Measurements from ENCODE around the gene CASZ1.

CASZ1 gene

DNA sequence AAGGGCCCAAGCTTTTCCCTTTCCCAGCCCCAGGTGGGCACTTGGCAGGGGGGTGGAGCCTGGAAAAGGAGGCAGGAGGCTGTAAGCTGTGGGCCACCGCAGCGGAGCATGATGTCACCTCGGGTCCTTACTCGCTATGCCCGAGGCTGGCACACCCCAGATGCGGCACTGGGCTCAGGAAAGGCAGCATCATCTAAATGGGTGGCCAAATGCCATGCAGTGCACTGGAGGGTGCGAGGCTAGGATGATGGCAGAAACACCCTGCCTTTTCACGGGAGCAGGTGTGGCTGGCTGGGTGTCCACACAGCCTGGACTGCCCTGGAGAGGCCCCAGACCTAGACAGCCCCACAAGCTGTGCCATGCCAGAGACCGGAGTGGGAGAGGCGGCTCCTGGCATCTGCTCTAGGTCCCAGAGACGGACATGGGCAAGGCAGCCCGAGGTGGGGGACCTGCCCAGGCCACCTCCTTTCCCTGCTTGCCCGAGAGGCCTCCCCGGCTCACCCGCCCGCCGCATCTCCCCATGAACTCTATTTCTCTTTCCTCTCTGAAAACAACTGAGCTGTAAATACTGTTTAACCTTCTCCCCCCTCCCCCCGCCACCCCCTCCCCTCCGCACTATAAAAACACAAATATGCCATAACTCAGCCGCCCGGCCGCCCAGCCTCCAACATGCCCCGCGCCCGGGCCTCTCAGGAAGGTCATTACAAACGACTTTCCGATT, 124.7 kb downstream of the CASZ1 start:
- DNase-seq (ENCODE audit: low read depth), result no peak

DNA sequence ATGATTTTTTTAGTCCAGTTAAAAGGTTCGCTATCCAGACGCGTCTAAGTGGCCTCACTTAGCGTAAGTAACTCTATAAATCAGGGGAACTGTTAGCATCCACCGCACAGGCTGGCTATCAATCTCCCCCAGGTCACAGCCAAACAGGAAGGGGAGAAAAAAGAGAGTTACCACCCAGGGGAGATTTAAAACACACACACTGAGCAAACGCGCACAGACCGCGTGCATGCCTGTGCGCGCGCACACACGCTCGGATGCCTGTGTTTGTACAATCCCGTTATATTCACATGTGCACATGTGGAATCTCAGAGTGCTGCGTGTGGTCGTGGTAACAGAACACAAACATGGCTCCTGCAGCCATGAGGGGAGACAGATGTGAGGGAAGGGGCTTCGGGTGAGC, 125.4 kb downstream of the CASZ1 start:
- no peak for DNase-seq (ENCODE audit: low read depth)

DNA sequence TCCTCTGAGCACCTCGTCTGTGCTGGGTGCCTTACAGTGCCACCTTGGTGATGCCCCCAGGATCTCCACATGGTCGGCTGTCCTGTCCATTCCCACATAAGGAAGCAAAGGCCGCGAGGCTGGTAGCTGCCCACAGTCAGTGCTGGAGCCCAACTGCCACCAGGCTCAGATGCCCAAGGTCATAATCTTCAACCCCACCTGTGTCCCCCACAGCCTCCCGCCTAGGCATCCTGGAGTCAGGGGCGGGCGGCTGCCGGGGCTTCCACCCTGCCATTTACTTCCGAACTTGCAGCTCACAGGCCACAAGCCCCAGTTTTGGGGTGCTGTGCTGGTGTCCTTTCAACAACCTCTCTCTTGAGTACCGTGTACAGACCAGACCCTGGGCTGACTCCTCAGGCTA, 126.3 kb downstream of the CASZ1 start:
- no peak for DNase-seq (ENCODE audit: low read depth)

GRCh38 chr1:10669570-10669969, 126.9 kb downstream of the CASZ1 start:
- DNase-seq (ENCODE audit: low read depth), result no peak

DNA sequence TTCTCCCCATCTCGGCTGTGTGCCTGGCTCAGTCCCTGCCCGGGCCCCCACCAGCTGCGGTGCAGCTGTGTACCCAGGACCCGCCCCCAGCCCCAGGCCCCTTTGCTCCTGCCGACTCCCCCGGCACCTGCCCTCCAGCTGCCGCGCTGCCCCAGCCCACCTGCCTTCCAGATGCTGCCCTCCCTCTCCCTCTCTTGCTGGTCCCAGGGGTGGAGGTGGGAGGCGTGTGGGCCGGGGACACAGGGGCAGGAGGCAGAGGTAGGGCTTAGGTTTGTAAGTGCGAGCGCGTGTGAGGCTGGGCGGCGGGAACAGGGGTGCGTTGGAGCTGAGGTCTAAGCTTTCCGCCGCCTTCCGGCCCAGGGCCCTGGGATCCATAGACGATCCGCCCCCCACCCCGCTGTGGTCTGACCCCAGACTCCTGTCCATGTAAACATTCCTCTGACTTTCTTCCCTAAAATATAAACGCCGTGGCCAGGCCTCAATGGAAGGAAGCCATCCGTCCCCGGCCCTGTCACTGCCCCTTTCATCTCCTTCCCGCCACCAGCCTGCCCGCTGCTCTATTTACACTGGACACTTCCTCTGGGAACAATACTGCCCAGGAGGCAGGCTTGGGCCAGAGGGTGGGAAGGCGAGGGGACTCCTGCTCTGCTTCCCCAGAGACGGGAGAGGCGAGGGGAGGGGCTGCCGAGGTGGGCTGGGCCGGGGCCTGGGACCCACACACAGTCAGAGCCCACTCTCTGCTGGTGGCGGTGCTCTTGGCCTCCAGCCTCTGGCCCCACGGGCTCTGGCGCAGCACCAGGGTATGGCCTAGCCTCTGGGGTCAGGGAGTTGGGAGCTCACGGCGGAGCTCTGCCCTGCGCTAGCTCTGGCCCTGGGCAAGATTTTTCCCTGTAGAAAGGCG, 128.3 kb downstream of the CASZ1 start:
- DNase-seq (ENCODE audit: low read depth), result no peak

DNA sequence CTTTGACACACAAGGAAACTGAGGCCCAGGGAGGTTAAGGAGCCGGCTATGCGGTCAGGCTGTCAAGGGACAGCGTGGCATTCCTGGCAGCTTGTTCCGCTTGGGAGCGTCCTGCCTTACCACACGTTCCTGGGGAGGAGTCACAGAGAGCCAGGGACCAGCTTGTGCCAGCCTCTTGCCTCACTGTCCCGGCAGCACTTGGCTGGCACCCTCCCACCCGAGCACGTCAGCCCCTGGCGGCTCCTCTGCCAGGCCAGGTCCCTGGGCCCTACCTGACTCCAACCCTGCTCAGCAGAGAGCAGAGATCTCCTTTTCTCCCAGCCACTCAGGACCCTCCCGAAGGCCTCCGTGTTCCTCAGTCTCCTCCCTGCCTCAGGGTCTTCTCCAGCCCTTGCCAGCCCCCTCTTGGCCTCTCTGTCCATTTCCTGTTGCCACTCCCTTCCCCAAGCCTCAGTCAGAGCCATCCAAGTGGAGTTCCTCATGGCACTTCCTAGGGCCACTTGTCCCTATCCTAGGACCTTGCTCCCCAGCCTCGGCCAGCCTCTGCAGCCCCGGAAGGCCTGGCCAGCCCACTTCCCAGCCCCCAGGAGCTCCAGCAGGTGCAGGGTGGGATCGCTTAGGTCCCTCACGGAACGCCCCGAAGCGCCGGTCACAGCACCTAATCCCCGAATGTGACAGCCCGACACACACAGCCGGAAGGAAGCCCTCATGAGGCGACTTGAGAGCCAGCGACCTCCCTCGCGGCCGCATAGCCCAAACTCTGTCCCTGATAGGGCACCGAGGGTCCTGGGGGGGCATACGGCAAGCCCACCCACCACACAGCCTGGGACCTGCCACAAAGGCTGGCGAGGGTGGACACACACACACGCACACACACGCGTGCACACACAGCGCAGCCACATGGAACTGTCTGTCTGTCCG, 130.3 kb downstream of the CASZ1 start:
- DNase-seq (ENCODE audit: low read depth), result no peak

DNA sequence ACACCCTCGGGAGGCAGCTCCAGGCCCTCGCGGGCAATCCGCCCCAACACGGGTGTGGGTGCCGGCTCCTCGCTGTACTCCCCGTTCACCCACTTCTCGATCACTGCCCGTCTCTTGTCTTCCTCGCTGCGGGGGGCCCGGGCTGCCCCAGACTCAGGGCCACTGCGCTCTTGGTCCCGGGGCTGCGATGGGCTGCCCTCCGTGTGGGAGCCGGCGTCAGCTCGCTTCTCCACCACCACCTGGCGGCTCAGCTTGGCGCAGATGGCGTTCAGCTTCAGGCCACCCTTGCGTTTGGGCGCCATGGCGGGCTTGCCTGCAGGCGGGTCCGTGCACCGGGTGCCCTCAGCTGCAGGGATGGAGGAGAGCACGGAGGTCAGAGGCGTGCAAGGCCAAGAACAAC, 131.2 kb downstream of the CASZ1 start:
- no peak for DNase-seq (ENCODE audit: low read depth)

DNA sequence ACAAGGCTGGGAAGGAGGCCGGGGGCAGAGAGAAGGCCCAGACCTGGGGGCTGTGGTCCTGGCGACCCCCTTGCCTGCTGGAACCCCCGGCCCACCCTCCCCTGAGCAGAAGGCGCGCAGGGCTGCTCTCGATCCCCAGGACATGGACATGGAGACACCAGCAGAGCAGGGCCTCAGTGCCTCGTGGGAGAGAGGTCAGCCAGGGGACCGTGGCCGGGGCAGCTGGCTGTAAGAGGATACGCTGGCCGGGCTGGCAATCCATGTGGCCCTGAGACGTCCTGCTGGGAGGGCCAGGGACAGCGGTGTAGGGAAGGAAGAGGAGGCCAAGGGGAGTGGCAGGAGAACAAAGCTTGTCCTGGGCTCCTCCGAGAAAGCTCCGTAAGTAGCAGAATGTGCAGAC, 132.2 kb downstream of the CASZ1 start:
- no peak for DNase-seq (ENCODE audit: low read depth)

DNA sequence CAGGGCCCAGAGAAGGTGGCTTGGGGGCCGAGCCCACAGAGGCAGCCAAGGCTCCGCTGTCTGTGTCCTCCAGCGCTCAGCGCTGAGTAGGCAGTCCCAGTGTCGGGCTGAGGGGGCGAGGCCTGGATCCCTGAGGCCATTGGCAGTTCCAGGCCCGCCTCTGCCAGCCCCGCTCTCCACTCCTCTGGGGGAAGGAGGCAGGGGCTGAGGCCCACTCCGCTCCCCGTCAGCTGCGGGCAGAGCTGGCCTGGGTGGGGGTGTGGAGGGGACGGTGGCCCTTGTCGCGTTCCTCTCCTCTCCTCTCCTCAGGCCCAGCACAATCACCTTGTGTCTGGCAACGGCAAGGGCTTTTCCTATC, 132.8 kb downstream of the CASZ1 start:
- DNase-seq (ENCODE audit: low read depth), result no peak

GRCh38 chr1:10662824-10663677, 133.4 kb downstream of the CASZ1 start:
- no peak for DNase-seq (ENCODE audit: low read depth)

- DNase-seq (ENCODE audit: low read depth), result no peak
Measured at GRCh38 chr1:10662090-10662688, 134.3 kb downstream of the CASZ1 start.

DNA sequence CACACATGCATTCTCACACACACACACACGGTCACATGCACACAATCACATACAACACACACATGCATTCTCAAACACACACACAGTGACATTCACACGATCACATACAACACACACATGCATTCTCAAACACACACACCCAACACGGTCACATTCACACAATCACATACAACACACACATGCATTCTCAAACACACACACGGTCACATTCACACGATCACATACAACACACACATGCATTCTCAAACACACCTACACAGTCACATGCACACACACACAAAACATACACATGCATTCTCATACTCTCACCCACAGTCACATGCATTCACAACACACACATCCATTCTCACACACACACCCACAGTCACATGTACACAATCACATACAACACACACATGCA, 135.0 kb downstream of the CASZ1 start:
- DNase-seq (ENCODE audit: low read depth), result no peak

- DNase-seq (ENCODE audit: low read depth), result no peak
Measured at GRCh38 chr1:10659646-10660540, 136.6 kb downstream of the CASZ1 start.

- no peak for DNase-seq (ENCODE audit: low read depth)
Measured at GRCh38 chr1:10659218-10659617, 137.2 kb downstream of the CASZ1 start.

- no peak for DNase-seq (ENCODE audit: low read depth)
Measured at GRCh38 chr1:10658396-10659066, 137.9 kb downstream of the CASZ1 start.

DNA sequence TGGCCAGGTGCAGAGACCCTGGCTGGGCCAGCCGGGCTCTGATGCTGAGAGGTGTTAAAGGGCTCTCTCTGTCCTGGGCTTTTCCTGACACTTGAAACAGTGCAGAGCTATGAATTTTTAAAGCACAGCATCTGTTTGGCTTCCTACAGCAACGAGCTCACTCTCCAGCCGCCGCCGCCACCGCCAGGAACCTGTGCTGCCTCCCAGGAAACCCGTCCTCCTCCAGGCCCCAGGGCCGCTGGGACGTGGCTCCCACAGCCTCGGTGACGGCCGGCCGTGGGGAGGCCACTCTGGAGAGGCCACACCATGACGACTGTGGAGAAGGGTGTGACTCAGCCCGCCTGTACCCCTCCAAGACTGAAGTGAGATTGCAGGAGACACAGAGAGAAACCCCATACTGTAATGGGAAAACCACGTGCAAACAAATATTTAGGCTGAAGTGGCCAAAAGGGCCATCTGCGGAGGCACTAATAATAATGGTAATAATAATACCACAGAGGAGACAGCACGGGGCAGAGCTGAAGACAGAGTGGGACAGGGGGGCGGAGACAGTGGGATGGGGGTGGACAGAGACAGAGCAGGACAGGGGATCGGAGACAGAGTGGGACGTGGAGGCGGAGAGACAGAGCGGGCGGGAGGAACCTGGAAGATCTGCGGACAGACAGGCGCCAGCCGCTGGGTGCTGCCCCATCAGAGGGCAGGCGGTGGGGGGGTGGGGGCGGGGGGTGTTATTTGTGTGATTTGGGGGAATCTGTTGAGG, 139.2 kb downstream of the CASZ1 start:
- DNase-seq (ENCODE audit: low read depth), result no peak

DNA sequence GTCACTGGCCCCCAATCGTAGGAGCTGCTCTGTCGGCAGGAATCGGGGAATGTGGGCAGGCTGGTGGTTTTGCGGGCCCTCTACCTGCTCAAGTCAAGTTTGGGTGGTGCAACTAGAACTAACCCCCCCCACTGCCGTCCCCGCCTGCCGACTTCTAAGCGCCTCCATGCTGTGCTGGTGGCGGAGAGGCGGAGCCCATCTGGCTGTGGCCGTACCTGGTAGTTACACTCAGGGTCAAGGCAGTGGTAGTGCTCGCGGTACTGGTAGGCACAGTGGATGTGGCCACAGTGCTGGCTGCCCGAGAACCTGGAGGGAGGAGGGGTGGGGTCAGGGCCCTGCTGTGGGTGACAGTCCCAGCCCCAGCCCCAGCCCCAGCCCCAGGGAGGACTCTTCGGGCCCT, 140.0 kb downstream of the CASZ1 start:
- DNase-seq (ENCODE audit: low read depth), result no peak

- DNase-seq (ENCODE audit: low read depth), result no peak
Measured at GRCh38 chr1:10655002-10655401, 141.4 kb downstream of the CASZ1 start.
